HCT116 (cell line): Measurements from ENCODE around the gene RASAL2.

Experiments
- CTCF ChIP-seq, 3 experiments: fragments of 200-600 bp in 1 of 3; sonication (generic) in 1 of 3; IDR thresholded peaks in 2 of 3; conservative IDR thresholded peaks in 1 of 3; 2 replicates each; pipeline ENCODE4 v1.5.1; 2012 to 2017; ENCODE audit warnings: low read depth in 2 of 3, low read length in 2 of 3, antibody characterized with exemption in 1 of 3, borderline replicate concordance in 1 of 3, control low read depth in 1 of 3, mild to moderate bottlenecking in 1 of 3, mixed read lengths in 1 of 3, mixed run types in 1 of 3, moderate library complexity in 1 of 3; ENCODE audit not compliant: insufficient read depth in 1 of 3
- EZH2 ChIP-seq: fragments of 200-600 bp; sonication (generic); IDR thresholded peaks from 2 replicates; pipeline ENCODE4 v1.6.1; 2017; ENCODE audit warnings: antibody characterized with exemption, mixed run types
- SRF ChIP-seq: IDR thresholded peaks from 2 replicates; pipeline ENCODE4 v1.6.1; 2012; ENCODE audit warnings: low read depth

GRCh38 chr1:178166429-178167024, 72.6 kb downstream of the RASAL2 start:
- TF ChIP-seq EZH2 (no peak), CTCF (IDR thresholded peaks at IDR 0.05 in 2 of 3, conservative IDR thresholded peaks at IDR 0.05 in 1 of 3; ENCODE audit: borderline replicate concordance in 1 of 3, insufficient read depth in 1 of 3, low read depth in 2 of 3, low read length in 2 of 3) (no peak), SRF (no peak)
